GM23338 (cell line): ENCODE measurements around the gene PDHA2. TPM values are rescaled to one million over a fixed set of nuclear protein-coding genes. Genes with fewer than 3 reads are reported as not detected.
A peak's percentile ranks its signal among the peaks of the same experiment; 100 is the strongest.

Source experiments
- ATAC-seq: fragments of 200-7000 bp; cut with Tn5 transposase; 3 replicates; pipeline ENCODE4 v1.9.1; 2020
- DNase-seq: peaks from one replicate; pipeline ENCODE4 v3.0.0-alpha.2; 2015; ENCODE audit warnings: low spot score
- H2AFZ ChIP-seq: fragments of 200-600 bp; sonication (generic); 2 replicates; pipeline ENCODE4 v1.8.0; 2016; ENCODE audit warnings: antibody characterized with exemption, mild to moderate bottlenecking, moderate library complexity
- H3F3A ChIP-seq: fragments of 200-600 bp; sonication (generic); replicated peaks from 2 replicates; pipeline ENCODE4 v1.8.0; 2017; ENCODE audit warnings: antibody characterized with exemption, mixed run types, low read depth
- H3K27ac ChIP-seq: fragments of 200-600 bp; sonication (generic); 2 replicates; pipeline ENCODE4 v1.6.1; 2016; ENCODE audit warnings: low read depth
- H3K27me3 ChIP-seq: fragments of 200-600 bp; sonication (generic); 2 replicates; pipeline ENCODE4 v1.8.0; 2016; ENCODE audit warnings: mild to moderate bottlenecking, mixed run types, moderate library complexity; ENCODE audit not compliant: insufficient read depth
- H3K36me3 ChIP-seq: fragments of 200-600 bp; sonication (generic); 2 replicates; pipeline ENCODE4 v1.8.0; 2016; ENCODE audit warnings: mild to moderate bottlenecking; ENCODE audit not compliant: insufficient read depth
- H3K4me1 ChIP-seq: fragments of 200-600 bp; sonication (generic); 2 replicates; pipeline ENCODE4 v1.8.0; 2016; ENCODE audit warnings: mild to moderate bottlenecking, moderate library complexity; ENCODE audit not compliant: insufficient read depth
- H3K4me2 ChIP-seq: fragments of 200-600 bp; sonication (generic); 2 replicates; pipeline ENCODE4 v1.7.1; 2017; ENCODE audit warnings: mixed run types
- H3K4me3 ChIP-seq: fragments of 200-600 bp; sonication (generic); 2 replicates; pipeline ENCODE4 v1.6.1; 2016; ENCODE audit warnings: mixed run types
- H3K79me2 ChIP-seq: fragments of 200-600 bp; sonication (generic); replicated peaks from 2 replicates; pipeline ENCODE4 v1.8.0; 2017; ENCODE audit warnings: mild to moderate bottlenecking; ENCODE audit not compliant: insufficient read depth
- H3K9me2 ChIP-seq: fragments of 200-600 bp; sonication (generic); 2 replicates; pipeline ENCODE4 v1.8.0; 2017; ENCODE audit not compliant: insufficient read depth
- H4K20me1 ChIP-seq: fragments of 200-600 bp; sonication (generic); replicated peaks from 2 replicates; pipeline ENCODE4 v1.8.0; 2017; ENCODE audit warnings: mild to moderate bottlenecking; ENCODE audit not compliant: insufficient read depth
- H3K27ac Mint-ChIP-seq: 2 replicates; pipeline ENCODE4 v1.8.0; 2020; ENCODE audit warnings: inconsistent platforms, mild to moderate bottlenecking, moderate library complexity, mixed read lengths
- H3K27me3 Mint-ChIP-seq: 3 replicates; pipeline ENCODE4 v1.8.0; 2022; ENCODE audit warnings: low read depth, mild to moderate bottlenecking, moderate library complexity, mixed read lengths, inconsistent platforms; ENCODE audit not compliant: insufficient read depth, poor library complexity
- H3K36me3 Mint-ChIP-seq: 3 replicates; pipeline ENCODE4 v1.8.0; 2021; ENCODE audit warnings: low read depth, mild to moderate bottlenecking, inconsistent platforms, moderate library complexity, mixed read lengths
- H3K4me1 Mint-ChIP-seq: 3 replicates; pipeline ENCODE4 v1.8.0; 2020; ENCODE audit warnings: mild to moderate bottlenecking, inconsistent platforms, mixed read lengths
- H3K4me3 Mint-ChIP-seq: 3 replicates; pipeline ENCODE4 v1.8.0; 2021; ENCODE audit warnings: moderate library complexity, mild to moderate bottlenecking, inconsistent platforms, mixed read lengths
- H3K9me3 Mint-ChIP-seq: 3 replicates; pipeline ENCODE4 v1.8.0; 2020; ENCODE audit warnings: moderate library complexity, mild to moderate bottlenecking, inconsistent platforms, mixed read lengths
- CREB1 ChIP-seq: fragments of 250-450 bp; sonication (Bioruptor Pico); IDR thresholded peaks from 2 replicates; pipeline ENCODE4 v1.5.0; 2020; ENCODE audit warnings: low read depth, mild to moderate bottlenecking, moderate library complexity
- EZH2 ChIP-seq: fragments of 200-600 bp; sonication (generic); IDR thresholded peaks from one replicate; pipeline ENCODE4 v1.8.0; 2017; ENCODE audit warnings: antibody characterized with exemption, mild to moderate bottlenecking, low read depth; ENCODE audit not compliant: unreplicated experiment
- EZH2phosphoT487 ChIP-seq: fragments of 200-600 bp; sonication (generic); IDR thresholded peaks from one replicate; pipeline ENCODE4 v1.8.1; 2018; ENCODE audit warnings: antibody characterized with exemption; ENCODE audit not compliant: unreplicated experiment
- JUNB ChIP-seq: IDR thresholded peaks from one replicate; pipeline ENCODE4 v1.6.1; 2016; ENCODE audit warnings: antibody characterized with exemption; ENCODE audit not compliant: unreplicated experiment
- POLR2AphosphoS5 ChIP-seq: IDR thresholded peaks from 2 replicates; pipeline ENCODE4 v1.6.1; 2016; ENCODE audit warnings: antibody characterized with exemption, low read depth
- STAT1 ChIP-seq: IDR thresholded peaks from one replicate; pipeline ENCODE4 v1.6.1; 2016; ENCODE audit warnings: antibody characterized with exemption; ENCODE audit not compliant: unreplicated experiment
- ZNF114 ChIP-seq: fragments of 250-450 bp; sonication (Bioruptor Pico); IDR thresholded peaks from 2 replicates; pipeline ENCODE4 v1.5.0; 2020; ENCODE audit warnings: mild to moderate bottlenecking, moderate library complexity
- ZNF331 ChIP-seq: fragments of 250-450 bp; sonication (Bioruptor Pico); IDR thresholded peaks from 2 replicates; pipeline ENCODE4 v1.5.0; 2020; ENCODE audit warnings: low read depth, mild to moderate bottlenecking, moderate library complexity
- polyA plus RNA-seq: library from polyadenylated mRNA; unstranded; fragments of >200 nt; fragmentation: Nextera tagmentation; extraction: Ambion mirVana; gene quantifications from 2 replicates; pipeline ENCODE4 v1.2.1, GENCODE V29; 2016
- total RNA-seq: library from RNA; depleted of rRNA; stranded (reverse); fragments of >200 nt; shearing (Covaris generic); gene quantifications from 2 replicates; pipeline ENCODE4 v1.2.3, GENCODE V29; 2014
- TF ChIP-seq, protein P1 (sequence below): fragments of 250-450 bp; sonication (Bioruptor Pico); IDR thresholded peaks from 2 replicates; pipeline ENCODE4 v1.5.0; 2020; ENCODE audit warnings: mild to moderate bottlenecking, moderate library complexity
- TF ChIP-seq, protein P2 (sequence below): IDR thresholded peaks from 2 replicates; pipeline ENCODE4 v1.6.1; 2016; ENCODE audit warnings: antibody characterized with exemption
- TF ChIP-seq, protein P3 (sequence below), 2 experiments: fragments of 200-600 bp in 1 of 2; sonication (generic) in 1 of 2; conservative IDR thresholded peaks; 2 replicates each; pipeline versions ENCODE4 v1.5.1 to v1.6.1; 2016 to 2017; ENCODE audit warnings: antibody characterized with exemption in 2 of 2, low read depth in 2 of 2, mild to moderate bottlenecking in 2 of 2, moderate library complexity in 1 of 2
- TF ChIP-seq, protein P4 (sequence below): IDR thresholded peaks from one replicate; pipeline ENCODE4 v1.6.1; 2018; ENCODE audit warnings: antibody characterized with exemption; ENCODE audit not compliant: unreplicated experiment

Gene PDHA2
- total and polyA plus RNA-seq, 2 experiments from 2014 or later = not detected

DNA sequence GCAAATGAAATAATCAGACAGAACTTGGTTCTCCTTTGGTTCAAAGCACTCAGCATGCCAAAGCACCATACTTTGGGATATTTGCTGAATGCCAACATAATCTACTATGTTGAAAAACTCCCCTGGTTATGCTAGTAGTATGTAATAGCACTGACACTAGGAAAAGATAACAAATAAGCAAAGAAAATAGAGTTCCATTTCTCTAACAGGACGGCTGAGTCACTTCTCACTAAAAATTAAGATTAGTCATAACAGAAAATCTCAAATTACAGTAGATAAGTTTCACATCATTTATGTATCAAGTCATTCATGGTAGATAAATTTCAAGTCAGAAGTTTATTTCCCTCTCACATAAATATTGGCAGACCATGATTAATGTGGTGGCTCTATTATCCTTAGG lies 17.9 kb downstream of the PDHA2 start (continued):
- TF ChIP-seq, protein P1, sequence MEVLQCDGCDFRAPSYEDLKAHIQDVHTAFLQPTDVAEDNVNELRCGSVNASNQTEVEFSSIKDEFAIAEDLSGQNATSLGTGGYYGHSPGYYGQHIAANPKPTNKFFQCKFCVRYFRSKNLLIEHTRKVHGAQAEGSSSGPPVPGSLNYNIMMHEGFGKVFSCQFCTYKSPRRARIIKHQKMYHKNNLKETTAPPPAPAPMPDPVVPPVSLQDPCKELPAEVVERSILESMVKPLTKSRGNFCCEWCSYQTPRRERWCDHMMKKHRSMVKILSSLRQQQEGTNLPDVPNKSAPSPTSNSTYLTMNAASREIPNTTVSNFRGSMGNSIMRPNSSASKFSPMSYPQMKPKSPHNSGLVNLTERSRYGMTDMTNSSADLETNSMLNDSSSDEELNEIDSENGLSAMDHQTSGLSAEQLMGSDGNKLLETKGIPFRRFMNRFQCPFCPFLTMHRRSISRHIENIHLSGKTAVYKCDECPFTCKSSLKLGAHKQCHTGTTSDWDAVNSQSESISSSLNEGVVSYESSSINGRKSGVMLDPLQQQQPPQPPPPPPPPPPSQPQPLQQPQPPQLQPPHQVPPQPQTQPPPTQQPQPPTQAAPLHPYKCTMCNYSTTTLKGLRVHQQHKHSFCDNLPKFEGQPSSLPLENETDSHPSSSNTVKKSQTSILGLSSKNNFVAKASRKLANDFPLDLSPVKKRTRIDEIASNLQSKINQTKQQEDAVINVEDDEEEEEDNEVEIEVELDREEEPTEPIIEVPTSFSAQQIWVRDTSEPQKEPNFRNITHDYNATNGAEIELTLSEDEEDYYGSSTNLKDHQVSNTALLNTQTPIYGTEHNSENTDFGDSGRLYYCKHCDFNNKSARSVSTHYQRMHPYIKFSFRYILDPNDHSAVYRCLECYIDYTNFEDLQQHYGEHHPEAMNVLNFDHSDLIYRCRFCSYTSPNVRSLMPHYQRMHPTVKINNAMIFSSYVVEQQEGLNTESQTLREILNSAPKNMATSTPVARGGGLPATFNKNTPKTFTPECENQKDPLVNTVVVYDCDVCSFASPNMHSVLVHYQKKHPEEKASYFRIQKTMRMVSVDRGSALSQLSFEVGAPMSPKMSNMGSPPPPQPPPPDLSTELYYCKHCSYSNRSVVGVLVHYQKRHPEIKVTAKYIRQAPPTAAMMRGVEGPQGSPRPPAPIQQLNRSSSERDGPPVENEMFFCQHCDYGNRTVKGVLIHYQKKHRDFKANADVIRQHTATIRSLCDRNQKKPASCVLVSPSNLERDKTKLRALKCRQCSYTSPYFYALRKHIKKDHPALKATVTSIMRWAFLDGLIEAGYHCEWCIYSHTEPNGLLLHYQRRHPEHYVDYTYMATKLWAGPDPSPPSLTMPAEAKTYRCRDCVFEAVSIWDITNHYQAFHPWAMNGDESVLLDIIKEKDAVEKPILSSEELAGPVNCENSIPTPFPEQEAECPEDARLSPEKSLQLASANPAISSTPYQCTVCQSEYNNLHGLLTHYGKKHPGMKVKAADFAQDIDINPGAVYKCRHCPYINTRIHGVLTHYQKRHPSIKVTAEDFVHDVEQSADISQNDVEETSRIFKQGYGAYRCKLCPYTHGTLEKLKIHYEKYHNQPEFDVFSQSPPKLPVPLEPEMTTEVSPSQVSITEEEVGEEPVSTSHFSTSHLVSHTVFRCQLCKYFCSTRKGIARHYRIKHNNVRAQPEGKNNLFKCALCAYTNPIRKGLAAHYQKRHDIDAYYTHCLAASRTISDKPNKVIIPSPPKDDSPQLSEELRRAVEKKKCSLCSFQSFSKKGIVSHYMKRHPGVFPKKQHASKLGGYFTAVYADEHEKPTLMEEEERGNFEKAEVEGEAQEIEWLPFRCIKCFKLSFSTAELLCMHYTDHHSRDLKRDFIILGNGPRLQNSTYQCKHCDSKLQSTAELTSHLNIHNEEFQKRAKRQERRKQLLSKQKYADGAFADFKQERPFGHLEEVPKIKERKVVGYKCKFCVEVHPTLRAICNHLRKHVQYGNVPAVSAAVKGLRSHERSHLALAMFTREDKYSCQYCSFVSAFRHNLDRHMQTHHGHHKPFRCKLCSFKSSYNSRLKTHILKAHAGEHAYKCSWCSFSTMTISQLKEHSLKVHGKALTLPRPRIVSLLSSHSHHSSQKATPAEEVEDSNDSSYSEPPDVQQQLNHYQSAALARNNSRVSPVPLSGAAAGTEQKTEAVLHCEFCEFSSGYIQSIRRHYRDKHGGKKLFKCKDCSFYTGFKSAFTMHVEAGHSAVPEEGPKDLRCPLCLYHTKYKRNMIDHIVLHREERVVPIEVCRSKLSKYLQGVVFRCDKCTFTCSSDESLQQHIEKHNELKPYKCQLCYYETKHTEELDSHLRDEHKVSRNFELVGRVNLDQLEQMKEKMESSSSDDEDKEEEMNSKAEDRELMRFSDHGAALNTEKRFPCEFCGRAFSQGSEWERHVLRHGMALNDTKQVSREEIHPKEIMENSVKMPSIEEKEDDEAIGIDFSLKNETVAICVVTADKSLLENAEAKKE = no peak
- no peak for TF ChIP-seq ZNF331 (CRISPR knock-in tag)

DNA sequence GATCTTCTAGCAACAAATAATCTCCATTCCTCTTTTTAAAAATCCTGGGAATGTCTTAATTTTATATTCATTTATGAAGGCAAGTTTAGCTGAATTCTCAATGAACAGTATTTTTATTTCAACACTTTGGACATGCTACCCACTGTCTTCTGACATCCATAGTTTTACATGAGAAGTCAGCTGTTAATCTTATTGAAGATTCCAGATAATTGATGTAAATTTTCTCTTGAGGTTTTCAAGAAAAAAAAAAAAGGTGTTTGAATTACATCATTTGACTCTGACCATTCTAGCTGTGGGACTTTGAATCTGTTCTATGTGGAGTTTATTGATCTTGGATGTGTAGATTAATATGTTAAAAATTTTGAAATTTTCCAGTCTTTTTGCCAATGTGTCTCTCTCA lies 28.0 kb downstream of the PDHA2 start:
- H3K4me3 Mint-ChIP-seq = no peak overlapping the region
- no peaks in the 10 kb centered on the region for H3K9me2 ChIP-seq
- no peaks in the 10 kb centered on the region for H3F3A ChIP-seq
- no peaks in the 10 kb centered on the region for H3K4me1 ChIP-seq
- no peak overlapping the region for H3K27ac Mint-ChIP-seq
- H3K4me3 ChIP-seq = no peak overlapping the region
- H3K9me3 Mint-ChIP-seq = peaks cover 40% of the 10 kb centered on the region
- H3K4me2 ChIP-seq = no peak overlapping the region
- H3K36me3 ChIP-seq = peaks cover 9% of the 10 kb centered on the region; the same call in 1 of the 2 replicates
- H3K79me2 ChIP-seq = no peaks in the 10 kb centered on the region
- H3K27me3 ChIP-seq = no peaks in the 10 kb centered on the region
- peaks cover 39% of the 10 kb centered on the region for H3K36me3 Mint-ChIP-seq
- no peak overlapping the region for H3K27ac ChIP-seq
- H3K4me1 Mint-ChIP-seq = peaks cover 5% of the 10 kb centered on the region; the same call in 1 of the 3 replicates
- H2AFZ ChIP-seq = no peak overlapping the region
- no peaks in the 10 kb centered on the region for H3K27me3 Mint-ChIP-seq
- no peaks in the 10 kb centered on the region for H4K20me1 ChIP-seq
- no peak for ATAC-seq
- peak; percentile 74 for DNase-seq
- no peak for TF ChIP-seq CREB1 (CRISPR knock-in tag)
- TF ChIP-seq ZNF114 (CRISPR knock-in tag) = no peak
- no peak for TF ChIP-seq POLR2AphosphoS5
- TF ChIP-seq STAT1 = no peak
- no peak for TF ChIP-seq JUNB
- TF ChIP-seq, protein P2, sequence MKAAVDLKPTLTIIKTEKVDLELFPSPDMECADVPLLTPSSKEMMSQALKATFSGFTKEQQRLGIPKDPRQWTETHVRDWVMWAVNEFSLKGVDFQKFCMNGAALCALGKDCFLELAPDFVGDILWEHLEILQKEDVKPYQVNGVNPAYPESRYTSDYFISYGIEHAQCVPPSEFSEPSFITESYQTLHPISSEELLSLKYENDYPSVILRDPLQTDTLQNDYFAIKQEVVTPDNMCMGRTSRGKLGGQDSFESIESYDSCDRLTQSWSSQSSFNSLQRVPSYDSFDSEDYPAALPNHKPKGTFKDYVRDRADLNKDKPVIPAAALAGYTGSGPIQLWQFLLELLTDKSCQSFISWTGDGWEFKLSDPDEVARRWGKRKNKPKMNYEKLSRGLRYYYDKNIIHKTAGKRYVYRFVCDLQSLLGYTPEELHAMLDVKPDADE = no peak
- TF ChIP-seq, protein P3, sequence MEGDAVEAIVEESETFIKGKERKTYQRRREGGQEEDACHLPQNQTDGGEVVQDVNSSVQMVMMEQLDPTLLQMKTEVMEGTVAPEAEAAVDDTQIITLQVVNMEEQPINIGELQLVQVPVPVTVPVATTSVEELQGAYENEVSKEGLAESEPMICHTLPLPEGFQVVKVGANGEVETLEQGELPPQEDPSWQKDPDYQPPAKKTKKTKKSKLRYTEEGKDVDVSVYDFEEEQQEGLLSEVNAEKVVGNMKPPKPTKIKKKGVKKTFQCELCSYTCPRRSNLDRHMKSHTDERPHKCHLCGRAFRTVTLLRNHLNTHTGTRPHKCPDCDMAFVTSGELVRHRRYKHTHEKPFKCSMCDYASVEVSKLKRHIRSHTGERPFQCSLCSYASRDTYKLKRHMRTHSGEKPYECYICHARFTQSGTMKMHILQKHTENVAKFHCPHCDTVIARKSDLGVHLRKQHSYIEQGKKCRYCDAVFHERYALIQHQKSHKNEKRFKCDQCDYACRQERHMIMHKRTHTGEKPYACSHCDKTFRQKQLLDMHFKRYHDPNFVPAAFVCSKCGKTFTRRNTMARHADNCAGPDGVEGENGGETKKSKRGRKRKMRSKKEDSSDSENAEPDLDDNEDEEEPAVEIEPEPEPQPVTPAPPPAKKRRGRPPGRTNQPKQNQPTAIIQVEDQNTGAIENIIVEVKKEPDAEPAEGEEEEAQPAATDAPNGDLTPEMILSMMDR (conservative IDR thresholded peaks at IDR 0.05; ENCODE audit: low read depth in 2 of 2) = no peak
- no peak for TF ChIP-seq ZNF331 (CRISPR knock-in tag)
- TF ChIP-seq EZH2 = no peak
- TF ChIP-seq EZH2phosphoT487 = no peak
- TF ChIP-seq, protein P4, sequence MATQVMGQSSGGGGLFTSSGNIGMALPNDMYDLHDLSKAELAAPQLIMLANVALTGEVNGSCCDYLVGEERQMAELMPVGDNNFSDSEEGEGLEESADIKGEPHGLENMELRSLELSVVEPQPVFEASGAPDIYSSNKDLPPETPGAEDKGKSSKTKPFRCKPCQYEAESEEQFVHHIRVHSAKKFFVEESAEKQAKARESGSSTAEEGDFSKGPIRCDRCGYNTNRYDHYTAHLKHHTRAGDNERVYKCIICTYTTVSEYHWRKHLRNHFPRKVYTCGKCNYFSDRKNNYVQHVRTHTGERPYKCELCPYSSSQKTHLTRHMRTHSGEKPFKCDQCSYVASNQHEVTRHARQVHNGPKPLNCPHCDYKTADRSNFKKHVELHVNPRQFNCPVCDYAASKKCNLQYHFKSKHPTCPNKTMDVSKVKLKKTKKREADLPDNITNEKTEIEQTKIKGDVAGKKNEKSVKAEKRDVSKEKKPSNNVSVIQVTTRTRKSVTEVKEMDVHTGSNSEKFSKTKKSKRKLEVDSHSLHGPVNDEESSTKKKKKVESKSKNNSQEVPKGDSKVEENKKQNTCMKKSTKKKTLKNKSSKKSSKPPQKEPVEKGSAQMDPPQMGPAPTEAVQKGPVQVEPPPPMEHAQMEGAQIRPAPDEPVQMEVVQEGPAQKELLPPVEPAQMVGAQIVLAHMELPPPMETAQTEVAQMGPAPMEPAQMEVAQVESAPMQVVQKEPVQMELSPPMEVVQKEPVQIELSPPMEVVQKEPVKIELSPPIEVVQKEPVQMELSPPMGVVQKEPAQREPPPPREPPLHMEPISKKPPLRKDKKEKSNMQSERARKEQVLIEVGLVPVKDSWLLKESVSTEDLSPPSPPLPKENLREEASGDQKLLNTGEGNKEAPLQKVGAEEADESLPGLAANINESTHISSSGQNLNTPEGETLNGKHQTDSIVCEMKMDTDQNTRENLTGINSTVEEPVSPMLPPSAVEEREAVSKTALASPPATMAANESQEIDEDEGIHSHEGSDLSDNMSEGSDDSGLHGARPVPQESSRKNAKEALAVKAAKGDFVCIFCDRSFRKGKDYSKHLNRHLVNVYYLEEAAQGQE = no peak
